Raji (cell line): ENCODE measurements around the gene SPTBN1.

Experiments
- POLR2A ChIP-seq: IDR thresholded peaks from 2 replicates; pipeline ENCODE4 v1.6.1; 2011; ENCODE audit warnings: low read depth, low read length, control low read depth; ENCODE audit not compliant: insufficient read depth

The SPTBN1 gene

GRCh38 chr2:54526226-54526879, 70.2 kb downstream of the SPTBN1 start:
- TF ChIP-seq POLR2A = no peak

GRCh38 chr2:54528311-54528955, 72.3 kb downstream of the SPTBN1 start:
- no peak for TF ChIP-seq POLR2A

GRCh38 chr2:54529935-54530334, 73.8 kb downstream of the SPTBN1 start:
- no peak for TF ChIP-seq POLR2A

GRCh38 chr2:54531558-54531957, 75.4 kb downstream of the SPTBN1 start:
- TF ChIP-seq POLR2A = no peak

GRCh38 chr2:54534221-54534620, 78.1 kb downstream of the SPTBN1 start:
- no peak for TF ChIP-seq POLR2A

- no peak for TF ChIP-seq POLR2A
These were observed 78.5 kb downstream of the SPTBN1 start for GRCh38 chr2:54534625-54535024.

- no peak for TF ChIP-seq POLR2A
These were observed 79.6 kb downstream of the SPTBN1 start for GRCh38 chr2:54535599-54536195.

- TF ChIP-seq POLR2A = no peak
These were observed 80.6 kb downstream of the SPTBN1 start for GRCh38 chr2:54536720-54537119.

- TF ChIP-seq POLR2A = no peak
These were observed 82.4 kb downstream of the SPTBN1 start for GRCh38 chr2:54538537-54538936.

GRCh38 chr2:54539683-54540082, 83.6 kb downstream of the SPTBN1 start:
- TF ChIP-seq POLR2A = no peak

- no peak for TF ChIP-seq POLR2A
These were observed 84.1 kb downstream of the SPTBN1 start for GRCh38 chr2:54540194-54540593.

GRCh38 chr2:54541995-54542394, 85.9 kb downstream of the SPTBN1 start:
- no peak for TF ChIP-seq POLR2A

GRCh38 chr2:54543733-54544396, 87.7 kb downstream of the SPTBN1 start:
- no peak for TF ChIP-seq POLR2A

- TF ChIP-seq POLR2A = no peak
These were observed 89.7 kb downstream of the SPTBN1 start for GRCh38 chr2:54545702-54546450.

- no peak for TF ChIP-seq POLR2A
These were observed 90.4 kb downstream of the SPTBN1 start for GRCh38 chr2:54546518-54546917.

- no peak for TF ChIP-seq POLR2A
These were observed 91.0 kb downstream of the SPTBN1 start for GRCh38 chr2:54546923-54547720.
